CD14-positive monocyte (primary cell): ENCODE measurements around the gene EMC10. TPM values are rescaled to one million over a fixed set of nuclear protein-coding genes. Genes with fewer than 3 reads are reported as not detected.

ENCODE experiments used
- DNase-seq, 3 donors: peaks; one replicate each; pipeline ENCODE4 v3.0.0-alpha.2; 2011 to 2022
- H2AFZ ChIP-seq: 2 replicates; pipeline ENCODE4 v1.6.0; 2012; ENCODE audit warnings: mild to moderate bottlenecking, low read depth, low read length, inconsistent platforms; ENCODE audit not compliant: insufficient read depth, poor library complexity, severe bottlenecking
- H3K27ac ChIP-seq, 2 donors: 1 replicate in 1 of 2; 2 replicates in 1 of 2; pipeline ENCODE4 v1.5.1; 2012 to 2013; ENCODE audit warnings: low read length in 2 of 2, control low read depth in 1 of 2, inconsistent platforms in 1 of 2, low read depth in 1 of 2, mild to moderate bottlenecking in 1 of 2
- H3K27me3 ChIP-seq, 2 donors: one replicate each; pipeline versions ENCODE4 v1.6.0 to v1.6.1; 2011 to 2013; ENCODE audit warnings: low read length in 2 of 2; ENCODE audit not compliant: control insufficient read depth in 2 of 2, insufficient read depth in 2 of 2
- H3K36me3 ChIP-seq, 2 donors: replicated peaks in 1 of 2; 1 replicate in 1 of 2; 2 replicates in 1 of 2; pipeline versions ENCODE4 v1.5.1 to v1.6.1; 2012 to 2013; ENCODE audit warnings: low read length in 2 of 2, control low read depth in 1 of 2, inconsistent platforms in 1 of 2, mild to moderate bottlenecking in 1 of 2; ENCODE audit not compliant: insufficient read depth in 2 of 2, control insufficient read depth in 1 of 2
- H3K4me1 ChIP-seq, 2 donors: 1 replicate in 1 of 2; 2 replicates in 1 of 2; pipeline versions ENCODE4 v1.5.1 to v1.6.1; 2012 to 2013; ENCODE audit warnings: low read length in 2 of 2, control low read depth in 1 of 2, inconsistent platforms in 1 of 2, mild to moderate bottlenecking in 1 of 2, moderate library complexity in 1 of 2; ENCODE audit not compliant: insufficient read depth in 2 of 2, control insufficient read depth in 1 of 2
- H3K4me2 ChIP-seq: replicated peaks from 2 replicates; pipeline ENCODE3; 2012; ENCODE audit warnings: low read length, moderate library complexity, mild to moderate bottlenecking; ENCODE audit not compliant: poor library complexity, severe bottlenecking; ENCODE audit errors: extremely low read depth
- H3K4me3 ChIP-seq, 3 experiments: fragments of 200-600 bp in 1 of 3; sonication (generic) in 1 of 3; replicated peaks in 1 of 3; 1 replicate in 2 of 3; 2 replicates in 1 of 3; pipeline ENCODE4 v1.5.1; 2011 to 2013; ENCODE audit warnings: low read length in 3 of 3, mild to moderate bottlenecking in 3 of 3, control low read depth in 2 of 3, low read depth in 2 of 3, inconsistent platforms in 1 of 3, moderate library complexity in 1 of 3
- H3K79me2 ChIP-seq: 2 replicates; pipeline ENCODE4 v1.6.0; 2012; ENCODE audit warnings: mild to moderate bottlenecking, control low read depth, inconsistent platforms, low read length, moderate library complexity; ENCODE audit not compliant: insufficient read depth
- H3K9ac ChIP-seq: 2 replicates; pipeline ENCODE4 v1.6.0; 2017; ENCODE audit warnings: low read length, mild to moderate bottlenecking; ENCODE audit not compliant: insufficient read depth, poor library complexity, severe bottlenecking
- H3K9me3 ChIP-seq, 2 donors: replicated peaks in 1 of 2; 1 replicate in 1 of 2; 2 replicates in 1 of 2; pipeline versions ENCODE4 v1.5.1 to v1.6.1; 2012 to 2013; ENCODE audit warnings: low read length in 2 of 2, control low read depth in 1 of 2; ENCODE audit not compliant: control insufficient read depth in 1 of 2, insufficient read depth in 1 of 2
- H4K20me1 ChIP-seq: 2 replicates; pipeline ENCODE4 v1.6.0; 2012; ENCODE audit warnings: mild to moderate bottlenecking, low read length, control low read depth, moderate library complexity; ENCODE audit not compliant: insufficient read depth
- H3K27ac Mint-ChIP-seq, 7 donors: one replicate each; pipeline ENCODE4 v1.8.0; 2020; ENCODE audit warnings: mild to moderate bottlenecking in 7 of 7, mixed read lengths in 7 of 7, moderate library complexity in 6 of 7, inconsistent platforms in 2 of 7
- H3K27me3 Mint-ChIP-seq, 3 donors: one replicate each; pipeline ENCODE4 v1.8.0; 2021 to 2022; ENCODE audit warnings: low read depth in 3 of 3, mild to moderate bottlenecking in 3 of 3, mixed read lengths in 3 of 3, moderate library complexity in 3 of 3, inconsistent platforms in 1 of 3
- H3K36me3 Mint-ChIP-seq, 2 donors: one replicate each; pipeline ENCODE4 v1.8.0; 2020; ENCODE audit warnings: mixed read lengths in 2 of 2, inconsistent platforms in 1 of 2, mild to moderate bottlenecking in 1 of 2
- H3K4me1 Mint-ChIP-seq: one replicate; pipeline ENCODE4 v1.8.0; 2020; ENCODE audit warnings: mild to moderate bottlenecking, mixed read lengths
- H3K4me3 Mint-ChIP-seq, 2 donors: one replicate each; pipeline ENCODE4 v1.8.0; 2020; ENCODE audit warnings: mild to moderate bottlenecking in 2 of 2, mixed read lengths in 2 of 2, moderate library complexity in 1 of 2
- H3K9me3 Mint-ChIP-seq, 7 donors: one replicate each; pipeline ENCODE4 v1.8.0; 2020 to 2022; ENCODE audit warnings: mixed read lengths in 7 of 7, mild to moderate bottlenecking in 6 of 7, moderate library complexity in 6 of 7, inconsistent platforms in 2 of 7
- CTCF ChIP-seq: fragments of 200-600 bp; IDR thresholded peaks from one replicate; pipeline ENCODE4 v1.8.0; 2022; ENCODE audit warnings: antibody characterized with exemption, mild to moderate bottlenecking
- WGBS: methylation state at CpG from one replicate; pipeline ENCODE4 v1.1.5; 2013; ENCODE audit warnings: missing lambda C conversion rate; ENCODE audit not compliant: insufficient coverage; 5-methylcytosine and 5-hydroxymethylcytosine counted together
- intact Hi-C, 2 donors: fragments of 100-400 bp; cut with micrococcal nuclease; formaldehyde crosslinking; loops; one replicate each; pipeline versions ENCODE4 v1.15.0 to v1.15.1; 2023
- polyA plus RNA-seq, 3 donors: library from polyadenylated mRNA; depleted of rRNA in 1 of 3; unstranded in 2 of 3; stranded (reverse) in 1 of 3; fragments of 300-500 nt in 2 of 3; fragments of >200 nt in 1 of 3; fragmentation: Illumina TruSeq in 2 of 3; gene quantifications; 1 replicate in 2 of 3; 2 replicates in 1 of 3; pipeline ENCODE4 v1.2.3, GENCODE V29; 2012 to 2021

Gene EMC10
- polyA plus RNA-seq, 3 donors = 8.5 to 50.4 (median 9.3) TPM

- Histone ChIP-seq H3K4me2 (no peak overlapping the region), H3K4me3 (no peak overlapping the region), H3K36me3 (no peaks in the 10 kb centered on the region), H3K9me3 (no peaks in the 10 kb centered on the region), H3K27ac (no peak overlapping the region), H3K4me1 (no peaks in the 10 kb centered on the region), H3K79me2 (no peaks in the 10 kb centered on the region), H3K9ac (no peak overlapping the region), H4K20me1 (no peaks in the 10 kb centered on the region), H3K27me3 (peaks cover 0 to 2% of the 10 kb centered on the region in 2 donors), H2AFZ (no peak overlapping the region)
- H3K4me3 Mint-ChIP-seq = no peak overlapping the region
- peaks cover 8 to 12% (median 10%) of the 10 kb centered on the region in 3 donors for H3K27me3 Mint-ChIP-seq
- H3K36me3 Mint-ChIP-seq = no peaks in the 10 kb centered on the region
- H3K27ac Mint-ChIP-seq = peak overlapping the region in 1 of 7 donors; percentile 62
- no peak for TF ChIP-seq CTCF
- H3K9me3 Mint-ChIP-seq = peaks cover 0 to 7% (median 4%) of the 10 kb centered on the region in 7 donors
- no peak for DNase-seq
- intact Hi-C loops = no loop called here
- no peaks in the 10 kb centered on the region for H3K4me1 Mint-ChIP-seq
- WGBS = 74% methylated on average over 15 of the region's 30 CpGs
Measured at GRCh38 chr19:50450369-50451222, 25.7 kb upstream of the EMC10 start.

GRCh38 chr19:50451223-50451534 is 25.1 kb upstream of the EMC10 start:
- Histone ChIP-seq H3K36me3 (no peaks in the 10 kb centered on the region), H3K9me3 (no peaks in the 10 kb centered on the region), H3K27ac (no peak overlapping the region), H3K9ac (no peak overlapping the region), H3K27me3 (peaks cover 0 to 2% of the 10 kb centered on the region in 2 donors), H4K20me1 (no peaks in the 10 kb centered on the region), H2AFZ (no peak overlapping the region), H3K4me3 (no peak overlapping the region), H3K4me2 (no peak overlapping the region), H3K79me2 (no peaks in the 10 kb centered on the region), H3K4me1 (no peaks in the 10 kb centered on the region)
- 55% methylated on average over 11 of the region's 13 CpGs for WGBS
- no peak for DNase-seq
- no peaks in the 10 kb centered on the region for H3K36me3 Mint-ChIP-seq
- no peak overlapping the region for H3K4me3 Mint-ChIP-seq
- no peak overlapping the region for H3K27ac Mint-ChIP-seq
- intact Hi-C loops = no loop called here
- TF ChIP-seq CTCF = no peak
- H3K4me1 Mint-ChIP-seq = no peaks in the 10 kb centered on the region
- peaks cover 8 to 14% (median 12%) of the 10 kb centered on the region in 3 donors for H3K27me3 Mint-ChIP-seq
- H3K9me3 Mint-ChIP-seq = peaks cover 0 to 8% (median 4%) of the 10 kb centered on the region in 7 donors
